ENCODE measurements around the gene RAP2A.

Gene RAP2A

DNA sequence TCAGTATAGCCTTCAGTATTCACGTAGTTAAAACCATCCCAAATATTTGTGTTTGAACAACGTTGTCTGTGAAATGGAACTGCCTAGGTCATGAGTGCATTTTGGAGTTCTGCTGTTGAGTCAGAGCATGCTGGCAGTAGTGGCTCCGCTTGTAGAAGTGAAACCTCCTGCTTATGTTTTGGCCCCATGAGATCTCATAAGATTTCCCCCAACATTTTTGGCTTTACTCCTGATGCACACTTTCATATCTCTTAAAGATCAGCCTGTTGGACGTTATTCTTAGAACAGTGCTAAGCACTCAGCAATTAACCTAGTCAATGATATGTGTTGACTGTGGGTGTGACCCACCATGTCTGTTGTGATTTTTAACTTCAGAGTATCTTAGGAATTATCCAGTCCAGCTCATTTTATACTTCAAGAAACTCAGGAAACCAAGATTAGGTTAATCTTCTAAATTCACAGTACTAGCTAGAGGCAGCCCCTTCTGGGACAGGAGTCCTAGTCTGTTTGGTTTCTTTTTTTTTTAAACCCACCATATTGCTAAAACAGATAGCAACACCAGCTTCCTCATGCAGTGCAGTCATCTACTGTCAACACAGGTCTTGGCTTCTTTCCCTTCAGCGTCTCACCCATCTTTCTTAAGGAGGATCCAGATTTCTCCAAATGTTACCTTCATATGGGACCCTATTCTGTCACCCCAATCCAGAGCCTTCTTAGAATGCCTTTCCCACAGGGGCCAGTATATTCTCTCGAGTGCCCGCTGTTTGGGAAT, 26.2 kb downstream of the RAP2A start:
- ATAC-seq (ENCODE audit: low read depth) = no peak
- no peak overlapping the region for H3K4me3 ChIP-seq (ENCODE audit: severe bottlenecking)
- TF ChIP-seq, protein P1, sequence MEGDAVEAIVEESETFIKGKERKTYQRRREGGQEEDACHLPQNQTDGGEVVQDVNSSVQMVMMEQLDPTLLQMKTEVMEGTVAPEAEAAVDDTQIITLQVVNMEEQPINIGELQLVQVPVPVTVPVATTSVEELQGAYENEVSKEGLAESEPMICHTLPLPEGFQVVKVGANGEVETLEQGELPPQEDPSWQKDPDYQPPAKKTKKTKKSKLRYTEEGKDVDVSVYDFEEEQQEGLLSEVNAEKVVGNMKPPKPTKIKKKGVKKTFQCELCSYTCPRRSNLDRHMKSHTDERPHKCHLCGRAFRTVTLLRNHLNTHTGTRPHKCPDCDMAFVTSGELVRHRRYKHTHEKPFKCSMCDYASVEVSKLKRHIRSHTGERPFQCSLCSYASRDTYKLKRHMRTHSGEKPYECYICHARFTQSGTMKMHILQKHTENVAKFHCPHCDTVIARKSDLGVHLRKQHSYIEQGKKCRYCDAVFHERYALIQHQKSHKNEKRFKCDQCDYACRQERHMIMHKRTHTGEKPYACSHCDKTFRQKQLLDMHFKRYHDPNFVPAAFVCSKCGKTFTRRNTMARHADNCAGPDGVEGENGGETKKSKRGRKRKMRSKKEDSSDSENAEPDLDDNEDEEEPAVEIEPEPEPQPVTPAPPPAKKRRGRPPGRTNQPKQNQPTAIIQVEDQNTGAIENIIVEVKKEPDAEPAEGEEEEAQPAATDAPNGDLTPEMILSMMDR (IDR thresholded peaks at IDR 0.05; ENCODE audit: poor library complexity, severe bottlenecking) = no peak
- no peaks in the 10 kb centered on the region for H3K4me1 ChIP-seq (ENCODE audit: insufficient read depth, poor library complexity, severe bottlenecking)
- H3K36me3 ChIP-seq (ENCODE audit: low read depth) = peaks cover 7% of the 10 kb centered on the region; the same call in 1 of the 2 replicates
- no peak for DNase-seq (ENCODE audit: low spot score)
- no peaks in the 10 kb centered on the region for H3K27me3 ChIP-seq (ENCODE audit: insufficient read depth, poor library complexity, severe bottlenecking)
- H3K27ac ChIP-seq (ENCODE audit: poor library complexity, severe bottlenecking) = no peak overlapping the region
- H3K9me3 ChIP-seq (ENCODE audit: severe bottlenecking) = no peaks in the 10 kb centered on the region

DNA sequence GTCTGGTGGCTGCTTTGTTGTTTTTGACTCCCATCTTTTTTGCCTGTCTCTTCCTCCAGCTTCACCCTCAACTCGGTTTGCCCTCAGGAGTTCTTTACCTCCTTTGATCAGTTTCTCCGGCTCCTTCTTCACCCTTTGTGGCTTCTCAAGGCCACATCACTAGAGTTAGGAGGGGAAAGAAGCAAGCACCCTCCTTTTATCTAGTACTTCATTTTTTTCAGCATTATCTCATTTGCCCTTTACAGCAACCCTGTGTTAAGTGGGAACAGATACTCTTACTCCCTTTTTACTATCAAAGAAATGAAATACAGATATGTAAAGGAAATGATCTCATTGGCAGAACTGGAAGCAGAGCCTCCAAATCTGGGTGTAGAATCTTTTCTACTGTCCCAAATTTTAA, 26.9 kb downstream of the RAP2A start:
- H3K27ac ChIP-seq (ENCODE audit: poor library complexity, severe bottlenecking) = no peak overlapping the region
- H3K36me3 ChIP-seq (ENCODE audit: low read depth) = peaks cover 7% of the 10 kb centered on the region; the same call in 1 of the 2 replicates
- TF ChIP-seq, protein P1 (IDR thresholded peaks at IDR 0.05; ENCODE audit: poor library complexity, severe bottlenecking) = no peak
- H3K4me1 ChIP-seq (ENCODE audit: insufficient read depth, poor library complexity, severe bottlenecking) = no peaks in the 10 kb centered on the region
- no peak for DNase-seq (ENCODE audit: low spot score)
- no peaks in the 10 kb centered on the region for H3K27me3 ChIP-seq (ENCODE audit: insufficient read depth, poor library complexity, severe bottlenecking)
- H3K4me3 ChIP-seq (ENCODE audit: severe bottlenecking) = no peak overlapping the region
- ATAC-seq (ENCODE audit: low read depth) = no peak
- no peaks in the 10 kb centered on the region for H3K9me3 ChIP-seq (ENCODE audit: severe bottlenecking)

DNA sequence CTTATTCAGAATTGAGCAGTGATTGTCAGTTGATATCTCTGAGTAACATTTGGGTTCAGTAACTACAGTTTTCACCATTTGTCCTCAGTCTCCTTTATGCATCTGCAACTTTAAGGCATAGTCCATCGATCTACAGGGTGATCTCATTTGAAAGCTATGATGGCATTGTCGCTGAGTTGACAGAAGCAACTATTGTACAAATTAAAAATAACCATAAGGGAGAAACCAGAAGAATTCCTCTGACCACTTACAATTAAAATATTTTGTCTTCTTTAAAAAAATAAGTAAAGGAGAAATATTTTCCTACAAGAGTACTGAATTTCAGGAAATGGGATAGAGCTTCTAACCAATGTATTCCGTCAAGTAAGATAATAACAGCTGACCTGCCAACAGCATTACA, 30.6 kb downstream of the RAP2A start:
- Histone ChIP-seq H3K27ac (ENCODE audit: poor library complexity, severe bottlenecking) (no peak overlapping the region), H3K4me1 (ENCODE audit: insufficient read depth, poor library complexity, severe bottlenecking) (no peaks in the 10 kb centered on the region), H3K4me3 (ENCODE audit: severe bottlenecking) (no peak overlapping the region), H3K27me3 (ENCODE audit: insufficient read depth, poor library complexity, severe bottlenecking) (no peaks in the 10 kb centered on the region), H3K9me3 (ENCODE audit: severe bottlenecking) (no peaks in the 10 kb centered on the region), H3K36me3 (ENCODE audit: low read depth) (peaks cover 10% of the 10 kb centered on the region; the same call in 1 of the 2 replicates)
- ATAC-seq (ENCODE audit: low read depth) = no peak
- TF ChIP-seq, protein P1 (IDR thresholded peaks at IDR 0.05; ENCODE audit: poor library complexity, severe bottlenecking) = no peak
- no peak for DNase-seq (ENCODE audit: low spot score)

DNA sequence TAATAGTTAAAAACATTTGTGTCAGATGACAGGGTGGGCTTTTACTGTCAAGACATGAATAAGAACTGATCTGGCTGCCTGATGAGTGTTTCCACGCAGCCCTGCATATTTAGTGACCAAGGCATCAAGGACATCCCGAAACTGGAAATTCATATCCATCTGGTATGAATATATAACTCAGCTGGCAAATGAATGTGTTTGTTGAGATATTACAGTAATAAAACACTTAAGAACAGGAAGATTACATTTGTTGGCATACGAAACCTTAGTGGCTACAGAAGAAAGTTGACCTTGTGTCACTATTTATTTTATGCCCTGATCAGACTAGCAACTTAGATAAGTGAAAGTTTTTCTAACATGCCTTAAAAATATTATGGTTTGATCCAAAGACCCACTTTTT, 32.8 kb downstream of the RAP2A start:
- ATAC-seq (ENCODE audit: low read depth) = no peak
- TF ChIP-seq, protein P1 (IDR thresholded peaks at IDR 0.05; ENCODE audit: poor library complexity, severe bottlenecking) = no peak
- H3K9me3 ChIP-seq (ENCODE audit: severe bottlenecking) = no peaks in the 10 kb centered on the region

DNA sequence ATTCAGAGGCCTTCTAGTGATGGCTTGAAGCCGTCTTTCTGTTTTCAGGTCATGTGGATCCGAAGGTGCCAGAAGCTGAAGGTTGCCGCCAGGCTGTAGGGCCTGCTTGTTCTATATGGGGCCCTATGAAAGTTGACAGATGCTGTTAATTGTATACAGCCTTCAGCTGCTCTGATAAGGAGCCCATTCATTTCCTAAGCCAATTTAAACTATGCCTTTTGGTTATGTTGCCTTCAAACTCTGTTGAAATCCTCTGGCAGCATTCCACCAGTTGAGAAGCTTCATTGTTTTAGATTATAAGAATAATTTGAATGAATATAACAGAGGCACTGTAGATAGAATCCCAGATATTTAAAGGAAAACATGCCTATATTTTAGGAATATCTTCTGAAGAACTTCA, 34.4 kb downstream of the RAP2A start:
- Histone ChIP-seq H3K36me3 (ENCODE audit: low read depth) (peaks cover 10% of the 10 kb centered on the region; the same call in 1 of the 2 replicates), H3K27ac (ENCODE audit: poor library complexity, severe bottlenecking) (no peak overlapping the region), H3K4me1 (ENCODE audit: insufficient read depth, poor library complexity, severe bottlenecking) (no peaks in the 10 kb centered on the region), H3K9me3 (ENCODE audit: severe bottlenecking) (no peaks in the 10 kb centered on the region), H3K27me3 (ENCODE audit: insufficient read depth, poor library complexity, severe bottlenecking) (no peaks in the 10 kb centered on the region), H3K4me3 (ENCODE audit: severe bottlenecking) (no peak overlapping the region)
- DNase-seq (ENCODE audit: low spot score) = no peak
- ATAC-seq (ENCODE audit: low read depth) = no peak
- TF ChIP-seq, protein P1 (IDR thresholded peaks at IDR 0.05; ENCODE audit: poor library complexity, severe bottlenecking) = no peak

More for the DNA sequence above, 32.8 kb downstream of the RAP2A start:
- Histone ChIP-seq H3K4me3 (ENCODE audit: severe bottlenecking) (no peak overlapping the region), H3K36me3 (ENCODE audit: low read depth) (peaks cover 10% of the 10 kb centered on the region; the same call in 1 of the 2 replicates), H3K27me3 (ENCODE audit: insufficient read depth, poor library complexity, severe bottlenecking) (no peaks in the 10 kb centered on the region), H3K4me1 (ENCODE audit: insufficient read depth, poor library complexity, severe bottlenecking) (no peaks in the 10 kb centered on the region), H3K27ac (ENCODE audit: poor library complexity, severe bottlenecking) (no peak overlapping the region)
- no peak for DNase-seq (ENCODE audit: low spot score)

All from RWPE2 (cell line).